HG02852 (cell line): ENCODE results near the gene LSAMP.
"Not testable (repeated sequence)": the region's sequence is repeated elsewhere in the genome, so short reads cannot be mapped to it uniquely, and the experiment has no call there.

Source experiments
- ATAC-seq: cut with Tn5 transposase; IDR thresholded peaks from one replicate; pipeline ENCODE4 v1.9.1; 2021; ENCODE audit warnings: mild to moderate bottlenecking, moderate library complexity; ENCODE audit not compliant: unreplicated experiment

LSAMP gene

GRCh38 chr3:115785782-115786181 is 659.5 kb downstream of the LSAMP start:
- ATAC-seq = no peak

DNA sequence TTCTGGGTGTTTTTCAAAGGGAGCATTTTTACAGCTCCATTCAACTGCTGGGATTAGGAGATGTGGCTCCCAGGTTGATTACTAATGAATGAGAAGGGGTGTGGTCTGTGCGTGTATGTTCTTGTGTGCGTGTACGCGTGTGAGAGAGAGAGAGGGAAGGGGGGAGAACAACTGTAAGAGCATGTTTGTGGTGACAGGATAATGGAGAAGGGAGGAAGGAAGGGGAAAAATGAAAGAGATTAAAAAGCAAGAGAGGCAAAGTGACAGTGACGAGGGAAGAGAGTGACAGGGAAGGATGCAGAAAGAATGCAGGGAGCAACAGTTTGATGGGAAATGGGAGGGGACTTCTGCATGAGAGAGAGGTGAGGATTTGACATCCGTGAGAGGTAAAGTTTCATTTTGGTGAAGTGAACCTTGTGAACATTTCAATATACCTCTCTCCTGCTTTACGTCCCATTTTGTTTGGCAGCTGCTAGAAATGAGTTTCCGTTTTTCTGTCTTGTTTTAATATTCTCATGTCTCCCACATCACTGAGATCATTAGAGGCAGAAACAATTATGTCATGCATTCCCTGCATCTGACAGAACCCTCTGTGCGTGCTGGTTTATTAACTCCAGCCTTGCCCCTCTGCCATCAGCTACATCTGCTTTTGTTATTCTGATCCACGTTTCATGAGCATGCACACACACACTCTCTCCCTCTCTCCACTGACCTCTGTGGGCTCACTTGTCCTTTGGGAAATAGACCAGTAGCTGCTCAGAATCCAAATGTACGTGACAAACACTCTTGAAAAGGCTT is 660.3 kb downstream of the LSAMP start:
- no peak for ATAC-seq

DNA sequence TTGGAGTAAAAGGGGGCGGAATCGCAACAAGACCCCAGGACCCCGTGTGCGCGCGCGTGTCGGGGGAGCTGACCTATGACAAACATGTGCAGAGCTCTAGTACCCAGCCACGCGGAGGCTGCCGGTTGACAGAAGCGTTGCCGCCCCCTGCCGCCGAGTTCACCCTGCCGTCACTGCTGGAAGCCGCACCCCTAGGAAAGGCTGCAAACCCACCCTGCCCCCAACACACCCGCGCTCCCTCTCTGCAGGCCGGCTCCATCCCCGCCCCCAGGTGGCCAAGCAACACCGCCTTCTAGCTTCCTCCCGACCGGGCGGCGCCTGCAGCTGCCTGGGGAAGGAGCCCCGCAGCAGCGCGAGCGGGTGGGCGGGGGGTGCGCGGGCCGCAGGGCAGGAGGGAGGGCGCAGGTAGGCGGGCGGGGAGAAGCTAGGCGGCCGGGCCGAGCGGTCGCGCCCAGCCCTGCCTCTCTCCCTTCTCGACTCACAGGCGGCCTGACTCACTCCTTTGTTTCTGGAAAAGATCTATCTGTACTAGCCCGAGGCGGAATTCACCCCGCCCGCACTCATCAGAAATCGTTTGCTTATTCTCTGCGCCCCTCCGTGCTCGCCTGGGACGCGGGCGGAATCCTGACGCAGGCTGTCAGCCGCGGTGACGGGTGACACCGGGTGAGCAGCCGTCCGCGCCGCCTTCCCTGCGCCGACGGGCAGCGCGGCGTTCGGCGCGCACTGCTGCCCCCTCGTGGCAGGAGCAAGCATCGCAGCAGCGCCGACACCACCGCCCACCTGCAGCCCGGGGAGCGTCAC is 661.1 kb downstream of the LSAMP start:
- peak; percentile 89 for ATAC-seq

GRCh38 chr3:115783426-115783825 is 661.9 kb downstream of the LSAMP start:
- ATAC-seq = not testable (repeated sequence)

DNA sequence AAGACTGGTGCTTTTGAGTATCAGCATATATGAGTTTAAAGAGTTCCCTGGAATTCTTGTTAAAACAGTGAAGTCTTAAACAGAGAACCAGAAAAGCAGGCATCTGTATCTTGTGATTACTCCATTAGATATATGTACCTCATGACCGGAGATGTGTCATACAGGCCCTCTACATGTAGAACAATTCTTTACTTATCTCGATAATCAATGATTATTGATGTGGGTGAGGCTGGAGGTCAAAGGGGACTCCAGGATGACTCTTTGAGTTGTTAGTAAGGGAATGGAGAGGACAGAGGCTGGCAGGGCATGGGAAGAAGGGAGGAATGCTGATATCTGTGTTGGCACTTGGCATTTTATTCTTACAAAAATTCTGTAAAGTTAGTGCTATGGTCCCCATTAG is 666.3 kb downstream of the LSAMP start:
- ATAC-seq = no peak

DNA sequence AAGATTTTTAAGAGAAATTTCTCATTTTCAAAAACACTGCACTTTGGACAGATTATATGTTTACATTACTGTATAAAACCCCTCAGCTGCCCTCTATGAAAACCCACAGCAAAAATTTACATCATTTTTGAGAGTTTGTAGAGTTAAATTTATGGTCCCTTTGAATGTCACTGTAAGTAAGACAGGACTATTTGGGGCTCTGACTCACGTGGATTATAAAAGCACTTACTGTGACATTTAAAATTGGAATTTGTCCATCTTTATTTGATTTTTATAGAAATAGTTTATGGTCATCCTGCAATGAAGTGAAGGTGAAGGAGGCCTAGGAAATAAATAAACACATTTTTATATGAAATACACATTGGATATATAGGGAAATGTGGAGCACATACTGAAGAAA is 672.3 kb downstream of the LSAMP start:
- no peak for ATAC-seq

GRCh38 chr3:115768661-115769060 is 676.6 kb downstream of the LSAMP start:
- no peak for ATAC-seq

DNA sequence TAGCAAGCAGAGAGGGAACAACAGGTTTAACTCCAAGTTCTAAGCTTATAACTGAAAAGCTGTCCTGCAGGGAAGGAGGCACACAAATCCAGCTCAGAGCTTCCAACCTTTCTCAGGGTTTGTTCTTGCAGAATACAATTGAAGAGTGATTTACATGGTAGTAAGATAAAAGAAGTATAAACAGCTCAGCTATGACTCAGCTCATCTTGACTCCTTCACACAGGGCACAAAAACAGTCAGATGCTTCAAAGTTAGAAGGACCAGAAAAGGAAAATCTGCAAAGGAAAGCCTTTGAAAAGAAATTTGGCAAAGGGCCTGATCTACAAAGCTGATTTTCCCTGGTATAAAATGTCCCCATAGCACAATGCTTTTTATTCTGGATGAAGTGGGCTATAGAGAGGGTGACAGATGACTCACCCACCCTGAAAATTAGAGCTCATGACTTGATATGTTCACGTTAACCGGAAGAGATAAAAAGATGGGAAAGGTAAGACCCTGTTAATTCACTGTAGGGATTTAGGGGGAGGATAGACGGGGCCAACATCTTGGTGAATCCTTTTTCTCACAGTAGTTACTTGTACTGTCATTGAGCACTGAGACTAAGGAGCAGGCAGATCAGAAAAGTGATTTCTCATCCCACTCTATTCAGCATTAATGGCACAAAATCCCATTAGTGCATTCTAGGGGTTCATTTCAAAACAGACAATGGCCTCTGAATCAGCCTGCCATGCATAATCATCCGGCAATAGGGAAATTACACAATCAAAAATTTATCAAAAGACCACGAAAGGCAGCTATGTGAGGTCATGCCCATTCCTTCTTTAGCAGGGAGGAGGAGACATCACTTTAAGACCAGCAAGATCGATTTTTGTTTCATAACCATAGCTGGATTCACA is 678.5 kb downstream of the LSAMP start:
- no peak for ATAC-seq

GRCh38 chr3:115761927-115762305 is 683.4 kb downstream of the LSAMP start:
- ATAC-seq = no peak

- ATAC-seq = no peak
These were observed 684.6 kb downstream of the LSAMP start for GRCh38 chr3:115760716-115761115.

- ATAC-seq = no peak
These were observed 687.1 kb downstream of the LSAMP start for GRCh38 chr3:115758076-115758763.

DNA sequence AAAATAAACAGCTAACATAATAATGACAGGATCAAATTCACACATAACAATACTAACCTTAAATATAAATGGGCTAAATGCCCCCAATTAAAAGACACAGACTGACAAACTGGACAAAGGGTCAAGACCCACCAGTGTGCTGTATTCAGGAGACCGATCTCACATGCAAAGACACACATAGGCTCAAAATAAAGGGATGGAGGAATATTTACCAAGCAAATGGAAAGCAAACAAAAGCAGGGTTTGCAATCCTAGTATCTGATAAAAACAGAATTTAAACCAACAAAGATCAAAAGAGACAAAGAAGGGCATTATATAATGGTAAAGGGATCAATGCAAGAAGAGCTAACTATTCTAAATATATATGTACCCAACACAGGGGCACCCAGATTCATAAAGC is 692.3 kb downstream of the LSAMP start:
- not testable (repeated sequence) for ATAC-seq
